Chondrocyte (in vitro differentiated cells): ENCODE measurements around the gene CCDC47. TPM values are rescaled to one million over a fixed set of nuclear protein-coding genes. Genes with fewer than 3 reads are reported as not detected.

Experiments used
- DNase-seq: peaks from one replicate; pipeline ENCODE4 v3.0.0; 2021; ENCODE audit warnings: mixed read lengths, low spot score
- H3K27ac Mint-ChIP-seq: one replicate; pipeline ENCODE4 v1.8.0; 2021; ENCODE audit warnings: mild to moderate bottlenecking, moderate library complexity, mixed read lengths; ENCODE audit not compliant: unreplicated experiment
- H3K27me3 Mint-ChIP-seq: 2 replicates; pipeline ENCODE4 v1.8.0; 2021; ENCODE audit warnings: low read depth, mixed read lengths
- H3K36me3 Mint-ChIP-seq: 2 replicates; pipeline ENCODE4 v1.8.0; 2021; ENCODE audit warnings: low read depth, mixed read lengths
- H3K4me1 Mint-ChIP-seq: 2 replicates; pipeline ENCODE4 v1.8.0; 2021; ENCODE audit warnings: low read depth, mild to moderate bottlenecking, mixed read lengths
- H3K4me3 Mint-ChIP-seq: one replicate; pipeline ENCODE4 v1.8.0; 2021; ENCODE audit warnings: mild to moderate bottlenecking, moderate library complexity, mixed read lengths; ENCODE audit not compliant: unreplicated experiment
- H3K9me3 Mint-ChIP-seq: 2 replicates; pipeline ENCODE4 v1.8.0; 2021; ENCODE audit warnings: low read depth, mixed read lengths
- total RNA-seq: library from RNA; stranded (reverse); gene quantifications from 3 replicates; pipeline ENCODE4 v1.2.1, GENCODE V29; 2021
- TF ChIP-seq, protein P1 (sequence below): fragments of 200-600 bp; sonication (generic); IDR thresholded peaks from 2 replicates; pipeline ENCODE4 v1.5.0; 2021; ENCODE audit warnings: antibody characterized with exemption, mild to moderate bottlenecking, moderate library complexity

Gene CCDC47
- total RNA-seq, 1 donor from 2014 or later, result 65.1 TPM

DNA sequence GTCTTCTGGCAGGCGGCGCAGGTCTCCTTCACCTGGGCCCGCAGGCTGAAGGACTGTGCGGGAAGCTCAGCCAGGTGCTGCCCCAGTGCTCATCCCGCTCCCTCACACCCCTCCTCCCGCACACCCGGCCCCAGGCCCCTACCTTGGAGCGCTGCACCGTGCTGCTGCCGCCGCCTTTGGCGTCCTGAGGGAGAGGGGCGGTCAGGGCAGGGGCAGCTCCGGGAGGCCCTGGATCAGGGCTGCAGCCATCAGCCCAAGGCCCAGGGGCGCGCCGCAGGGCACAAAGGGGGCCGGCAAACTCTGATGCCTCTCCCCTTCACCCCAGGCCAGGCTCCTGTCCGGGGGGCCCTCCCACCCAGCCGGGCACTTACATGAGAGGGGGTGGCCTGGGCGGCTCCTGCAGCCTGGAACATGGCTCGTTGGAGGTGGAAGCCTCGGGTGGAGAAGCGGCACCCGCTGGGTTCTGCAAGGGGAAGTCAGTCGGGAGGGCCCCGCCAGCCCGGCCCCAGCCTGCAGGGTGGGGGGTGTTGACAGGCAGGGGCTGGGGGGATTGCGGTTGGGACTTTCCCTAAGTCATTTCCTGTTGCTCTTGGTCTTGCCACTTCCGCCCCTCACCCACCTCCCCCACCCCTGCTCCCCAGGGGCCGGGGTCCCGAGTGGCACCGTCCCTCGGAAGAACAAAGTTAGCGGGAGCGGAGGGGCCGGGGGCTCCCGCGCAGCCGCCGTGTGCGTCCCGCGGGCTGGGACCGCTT lies 74.3 kb downstream of the CCDC47 start:
- peak overlapping the region; percentile 77 for H3K4me3 Mint-ChIP-seq
- TF ChIP-seq, protein P1, sequence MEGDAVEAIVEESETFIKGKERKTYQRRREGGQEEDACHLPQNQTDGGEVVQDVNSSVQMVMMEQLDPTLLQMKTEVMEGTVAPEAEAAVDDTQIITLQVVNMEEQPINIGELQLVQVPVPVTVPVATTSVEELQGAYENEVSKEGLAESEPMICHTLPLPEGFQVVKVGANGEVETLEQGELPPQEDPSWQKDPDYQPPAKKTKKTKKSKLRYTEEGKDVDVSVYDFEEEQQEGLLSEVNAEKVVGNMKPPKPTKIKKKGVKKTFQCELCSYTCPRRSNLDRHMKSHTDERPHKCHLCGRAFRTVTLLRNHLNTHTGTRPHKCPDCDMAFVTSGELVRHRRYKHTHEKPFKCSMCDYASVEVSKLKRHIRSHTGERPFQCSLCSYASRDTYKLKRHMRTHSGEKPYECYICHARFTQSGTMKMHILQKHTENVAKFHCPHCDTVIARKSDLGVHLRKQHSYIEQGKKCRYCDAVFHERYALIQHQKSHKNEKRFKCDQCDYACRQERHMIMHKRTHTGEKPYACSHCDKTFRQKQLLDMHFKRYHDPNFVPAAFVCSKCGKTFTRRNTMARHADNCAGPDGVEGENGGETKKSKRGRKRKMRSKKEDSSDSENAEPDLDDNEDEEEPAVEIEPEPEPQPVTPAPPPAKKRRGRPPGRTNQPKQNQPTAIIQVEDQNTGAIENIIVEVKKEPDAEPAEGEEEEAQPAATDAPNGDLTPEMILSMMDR, result no peak
- H3K36me3 Mint-ChIP-seq, result peaks cover 5% of the 10 kb centered on the region
- no peaks in the 10 kb centered on the region for H3K27me3 Mint-ChIP-seq
- DNase-seq, result no peak
- H3K9me3 Mint-ChIP-seq, result no peaks in the 10 kb centered on the region
- peaks cover 19% of the 10 kb centered on the region for H3K4me1 Mint-ChIP-seq
- peak overlapping the region; percentile 41 for H3K27ac Mint-ChIP-seq

GRCh38 chr17:63698381-63698885 lies 75.0 kb downstream of the CCDC47 start:
- DNase-seq, result no peak
- Mint-ChIP-seq H3K4me1 (peaks cover 19% of the 10 kb centered on the region), H3K36me3 (peaks cover 2% of the 10 kb centered on the region), H3K27me3 (no peaks in the 10 kb centered on the region), H3K27ac (no peak overlapping the region), H3K4me3 (peak overlapping the region; percentile 77), H3K9me3 (no peaks in the 10 kb centered on the region)
- TF ChIP-seq, protein P1, result no peak

- no peaks in the 10 kb centered on the region for H3K27me3 Mint-ChIP-seq
Measured at GRCh38 chr17:63697341-63698286, 75.8 kb downstream of the CCDC47 start.

DNA sequence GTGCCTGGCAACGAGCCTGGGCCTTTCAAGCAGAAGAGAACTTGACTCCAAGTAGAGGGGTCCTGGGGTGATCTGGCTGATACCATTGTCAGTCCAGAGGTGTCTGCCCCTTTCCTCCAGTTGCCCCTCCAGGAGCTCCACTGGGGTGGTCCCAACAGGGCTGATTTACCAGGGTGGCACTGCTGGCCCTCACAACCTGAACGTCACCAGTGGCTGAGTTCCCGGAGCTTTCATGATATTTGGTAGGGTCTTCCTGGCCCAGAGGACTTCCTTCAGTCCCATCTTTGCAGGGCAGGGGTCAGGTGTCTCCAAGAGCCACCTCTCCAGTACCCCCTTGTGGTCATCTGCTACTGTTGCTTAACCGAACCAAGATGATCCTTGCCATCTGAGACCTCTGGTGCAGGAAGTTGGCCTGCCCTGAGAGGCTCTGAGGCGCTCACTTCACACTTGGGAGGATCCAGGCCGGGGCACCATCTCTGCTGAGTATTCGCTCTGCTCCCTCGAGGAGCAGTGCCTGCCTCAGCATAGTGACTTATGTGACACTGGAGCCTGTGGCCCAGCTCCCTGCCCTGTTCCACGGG lies 76.9 kb downstream of the CCDC47 start:
- TF ChIP-seq, protein P1, result peak; percentile 70
- Mint-ChIP-seq H3K4me1 (peaks cover 8% of the 10 kb centered on the region), H3K27ac (no peak overlapping the region), H3K36me3 (peaks cover 1% of the 10 kb centered on the region), H3K4me3 (no peak overlapping the region), H3K27me3 (no peaks in the 10 kb centered on the region), H3K9me3 (no peaks in the 10 kb centered on the region)
- DNase-seq, result no peak

More at GRCh38 chr17:63697341-63698286, 75.8 kb downstream of the CCDC47 start:
- peaks cover 14% of the 10 kb centered on the region for H3K4me1 Mint-ChIP-seq
- H3K27ac Mint-ChIP-seq, result peak overlapping the region; percentile 49
- H3K36me3 Mint-ChIP-seq, result no peaks in the 10 kb centered on the region
- H3K9me3 Mint-ChIP-seq, result no peaks in the 10 kb centered on the region
- H3K4me3 Mint-ChIP-seq, result peak overlapping the region; percentile 48
- TF ChIP-seq, protein P1, result peak; percentile 74
- DNase-seq, result no peak

DNA sequence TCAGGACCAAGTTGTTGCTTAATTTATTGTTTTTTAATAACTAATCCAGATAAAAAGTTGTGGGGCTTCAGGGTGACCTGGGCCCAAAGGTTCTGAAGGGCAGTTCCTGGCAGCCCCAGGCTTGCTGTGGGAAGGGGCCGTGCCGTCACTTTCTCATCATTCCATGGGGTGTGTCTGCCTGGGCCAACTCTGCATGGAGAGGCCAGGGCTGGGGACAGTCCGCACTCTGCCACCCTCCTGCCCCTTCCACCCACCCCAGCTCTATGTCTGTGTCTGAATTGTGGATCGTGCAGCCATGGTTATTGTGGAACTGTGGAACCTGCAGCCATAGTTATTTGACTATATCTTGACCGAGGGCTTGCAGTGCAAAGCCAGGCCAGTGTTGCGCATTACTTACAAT lies 77.5 kb downstream of the CCDC47 start:
- H3K4me1 Mint-ChIP-seq, result peaks cover 3% of the 10 kb centered on the region
- TF ChIP-seq, protein P1, result no peak
- no peak for DNase-seq
- H3K27ac Mint-ChIP-seq, result no peak overlapping the region
- H3K9me3 Mint-ChIP-seq, result no peaks in the 10 kb centered on the region
- peaks cover 4% of the 10 kb centered on the region for H3K36me3 Mint-ChIP-seq
- H3K4me3 Mint-ChIP-seq, result no peak overlapping the region
- H3K27me3 Mint-ChIP-seq, result no peaks in the 10 kb centered on the region
